D721Med (cell line): Measurements from ENCODE around the gene CDYL.

Source experiments
- DNase-seq: peaks from one replicate; pipeline ENCODE4 v3.0.0; 2011; ENCODE audit warnings: low spot score; ENCODE audit not compliant: insufficient read length
- FAIRE-seq: peaks from 2 replicates; lab custom pipeline; 2011; peaks lifted over from hg19 to GRCh38; lab: Jason Lieb, UNC
- CTCF ChIP-seq: IDR thresholded peaks from 2 replicates; pipeline ENCODE4 v1.5.1; 2012; ENCODE audit warnings: mild to moderate bottlenecking, control low read depth; ENCODE audit not compliant: insufficient read depth; ENCODE audit errors: missing control alignments

CDYL gene

GRCh38 chr6:4961322-4962168 lies 185.3 kb downstream of the CDYL start:
- FAIRE-seq (no peak), DNase-seq (no peak)
- TF ChIP-seq CTCF: no peak

- DNase-seq (no peak), FAIRE-seq (no peak)
- TF ChIP-seq CTCF: no peak
Measured at GRCh38 chr6:4962905-4963304, 186.7 kb downstream of the CDYL start.

- DNase-seq (no peak), FAIRE-seq (no peak)
- no peak for TF ChIP-seq CTCF
Measured at GRCh38 chr6:4964675-4965561, 188.7 kb downstream of the CDYL start.

GRCh38 chr6:4965562-4966389 lies 189.6 kb downstream of the CDYL start:
- TF ChIP-seq CTCF: no peak
- no peak for FAIRE-seq
- no peak for DNase-seq

- no peak for DNase-seq
- FAIRE-seq: no peak
- no peak for TF ChIP-seq CTCF
Measured at GRCh38 chr6:4967301-4968030, 191.3 kb downstream of the CDYL start.

- DNase-seq (no peak), FAIRE-seq (no peak)
- TF ChIP-seq CTCF: no peak
Measured at GRCh38 chr6:4969609-4970285, 193.5 kb downstream of the CDYL start.
